GM19324 (cell line): ENCODE results near the gene BTBD7.
"Not testable (repeated sequence)": the region's sequence is repeated elsewhere in the genome, so short reads cannot be mapped to it uniquely, and the experiment has no call there.

ENCODE experiments used
- ATAC-seq: cut with Tn5 transposase; IDR thresholded peaks from one replicate; pipeline ENCODE4 v1.9.1; 2021; ENCODE audit warnings: mild to moderate bottlenecking, moderate library complexity; ENCODE audit not compliant: unreplicated experiment, low FRiP score

Gene BTBD7, protein sequence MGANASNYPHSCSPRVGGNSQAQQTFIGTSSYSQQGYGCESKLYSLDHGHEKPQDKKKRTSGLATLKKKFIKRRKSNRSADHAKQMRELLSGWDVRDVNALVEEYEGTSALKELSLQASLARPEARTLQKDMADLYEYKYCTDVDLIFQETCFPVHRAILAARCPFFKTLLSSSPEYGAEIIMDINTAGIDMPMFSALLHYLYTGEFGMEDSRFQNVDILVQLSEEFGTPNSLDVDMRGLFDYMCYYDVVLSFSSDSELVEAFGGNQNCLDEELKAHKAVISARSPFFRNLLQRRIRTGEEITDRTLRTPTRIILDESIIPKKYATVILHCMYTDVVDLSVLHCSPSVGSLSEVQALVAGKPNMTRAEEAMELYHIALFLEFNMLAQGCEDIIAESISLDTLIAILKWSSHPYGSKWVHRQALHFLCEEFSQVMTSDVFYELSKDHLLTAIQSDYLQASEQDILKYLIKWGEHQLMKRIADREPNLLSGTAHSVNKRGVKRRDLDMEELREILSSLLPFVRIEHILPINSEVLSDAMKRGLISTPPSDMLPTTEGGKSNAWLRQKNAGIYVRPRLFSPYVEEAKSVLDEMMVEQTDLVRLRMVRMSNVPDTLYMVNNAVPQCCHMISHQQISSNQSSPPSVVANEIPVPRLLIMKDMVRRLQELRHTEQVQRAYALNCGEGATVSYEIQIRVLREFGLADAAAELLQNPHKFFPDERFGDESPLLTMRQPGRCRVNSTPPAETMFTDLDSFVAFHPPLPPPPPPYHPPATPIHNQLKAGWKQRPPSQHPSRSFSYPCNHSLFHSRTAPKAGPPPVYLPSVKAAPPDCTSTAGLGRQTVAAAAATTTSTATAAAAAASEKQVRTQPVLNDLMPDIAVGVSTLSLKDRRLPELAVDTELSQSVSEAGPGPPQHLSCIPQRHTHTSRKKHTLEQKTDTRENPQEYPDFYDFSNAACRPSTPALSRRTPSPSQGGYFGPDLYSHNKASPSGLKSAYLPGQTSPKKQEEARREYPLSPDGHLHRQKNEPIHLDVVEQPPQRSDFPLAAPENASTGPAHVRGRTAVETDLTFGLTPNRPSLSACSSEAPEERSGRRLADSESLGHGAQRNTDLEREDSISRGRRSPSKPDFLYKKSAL

DNA sequence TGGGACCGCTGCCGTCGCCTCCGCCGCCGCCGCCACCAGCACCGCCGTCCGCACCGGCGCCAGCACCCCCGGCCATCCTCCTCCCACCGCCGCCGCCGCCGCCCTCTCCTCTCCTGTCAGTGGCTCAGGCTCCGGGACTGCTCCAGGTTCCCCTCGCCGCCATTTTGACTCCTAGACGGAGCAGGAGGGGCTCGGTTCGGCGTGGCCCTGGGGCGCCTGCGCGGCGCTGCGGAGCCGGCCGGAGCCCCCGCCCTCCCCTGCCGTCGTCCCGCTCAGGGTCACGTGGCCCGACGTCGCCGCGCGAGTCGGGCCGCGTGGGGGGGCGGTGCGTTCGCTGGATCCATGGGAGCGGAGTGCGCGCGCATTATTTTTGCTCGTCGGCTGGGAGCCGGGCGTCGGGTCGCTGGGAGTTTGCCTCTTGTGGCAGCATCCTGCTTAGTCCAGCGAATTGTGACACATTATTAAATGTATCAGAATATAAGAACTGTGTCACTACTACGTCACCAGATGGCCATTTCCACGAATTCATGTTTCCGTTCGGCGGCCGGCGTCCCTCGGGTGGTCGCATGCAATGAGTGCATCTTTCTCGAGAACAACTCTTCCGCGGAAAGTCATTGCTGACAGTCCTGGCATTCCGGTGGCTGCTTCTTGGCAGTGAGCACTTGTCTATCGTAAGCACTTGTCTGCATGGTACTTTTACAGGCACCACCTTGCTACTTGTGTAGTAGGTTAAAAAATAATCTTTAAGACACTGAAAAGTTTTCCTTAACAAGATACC lies at the start of gene BTBD7:
TSS of gene BTBD7 (minus strand) at position 184 of the 778 bp plus-strand sequence. CDS start 36,985 bp downstream, outside the sequence.
- peak; percentile 81 for ATAC-seq

DNA sequence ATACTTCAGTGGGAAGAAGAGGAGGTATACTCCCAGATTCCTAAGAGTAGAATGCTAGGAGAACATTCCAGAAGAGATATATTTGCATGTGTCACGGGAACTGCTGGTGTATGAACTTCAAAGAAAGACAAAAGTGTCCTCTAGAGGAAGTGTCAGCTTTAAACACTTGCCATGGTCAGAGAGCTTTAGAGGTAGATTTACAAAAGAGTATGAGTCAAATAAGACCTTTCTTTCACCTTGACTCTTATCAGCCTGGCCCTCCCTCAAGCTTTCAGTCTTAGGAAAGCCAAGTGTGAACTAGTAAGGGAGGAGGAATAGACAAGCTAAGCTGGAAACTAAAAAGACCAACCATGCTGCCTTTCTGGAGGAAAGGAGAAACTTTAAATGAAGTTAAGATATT lies 48.8 kb upstream of the BTBD7 start:
- ATAC-seq, result no peak

DNA sequence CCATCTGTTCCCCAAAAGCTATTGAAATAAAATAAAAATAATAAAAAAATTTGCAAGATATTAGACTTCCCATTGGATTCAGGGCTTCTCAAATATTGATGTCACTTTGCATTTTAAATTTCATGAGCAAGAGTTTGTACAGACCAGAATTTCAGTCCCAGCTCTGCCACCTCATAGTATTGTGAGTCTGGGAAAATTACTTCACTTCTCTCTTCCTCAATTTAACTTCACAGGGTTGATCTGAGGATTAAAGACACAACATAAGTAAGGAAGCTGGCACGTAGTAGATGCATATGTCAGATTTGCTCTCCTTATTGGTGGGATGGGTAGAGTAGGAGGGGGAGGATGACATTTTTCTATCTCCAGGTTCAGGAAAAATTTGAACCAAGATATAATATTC lies 47.0 kb upstream of the BTBD7 start:
- no peak for ATAC-seq

DNA sequence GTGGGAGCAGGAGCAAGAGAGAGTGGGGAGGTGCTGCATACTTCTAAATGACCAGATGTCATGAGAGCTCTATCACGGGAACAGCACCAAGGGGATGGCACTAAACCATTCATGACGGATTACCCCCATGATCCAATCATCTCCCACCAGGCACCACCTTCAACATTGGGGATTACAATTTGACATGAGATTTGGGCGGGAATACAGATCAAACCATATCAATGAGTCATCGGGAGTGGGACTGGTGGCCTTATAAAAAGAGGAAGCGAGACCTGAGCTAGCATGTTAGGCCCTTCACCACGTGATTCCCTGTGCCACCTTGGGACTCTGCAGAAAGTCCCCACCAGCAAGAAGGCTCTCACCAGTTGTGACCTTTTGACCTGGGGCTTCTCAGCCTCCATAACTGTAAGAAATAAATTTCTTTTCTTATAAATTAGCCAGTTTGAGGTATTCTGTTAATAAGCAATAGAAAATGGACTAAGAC lies 42.9 kb upstream of the BTBD7 start:
- ATAC-seq, result peak; percentile 96

DNA sequence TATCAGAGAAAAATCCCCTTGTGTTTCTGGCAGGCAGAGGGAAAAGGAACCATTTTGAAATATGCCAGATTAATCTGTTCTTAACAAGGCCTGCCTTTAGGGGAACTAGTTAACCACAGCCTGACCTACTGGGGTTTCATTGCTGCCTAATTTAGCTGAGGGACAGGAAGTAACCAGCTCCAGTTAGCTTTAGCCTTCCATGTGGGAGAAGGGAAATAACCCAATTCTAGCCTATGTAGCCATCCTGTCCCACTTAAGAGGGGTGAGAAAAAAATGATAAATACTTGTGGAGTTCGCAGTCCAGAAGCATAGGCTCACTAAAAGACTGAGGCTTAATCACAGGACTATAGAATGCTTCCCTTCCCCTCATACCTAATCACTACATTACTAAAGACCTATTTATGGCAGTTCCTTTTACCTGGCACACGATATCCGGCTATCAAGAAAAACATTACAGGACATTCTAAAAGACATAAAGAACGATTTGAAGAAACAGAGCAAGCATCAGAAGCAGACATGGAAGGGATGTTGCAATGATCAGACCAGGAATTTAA lies 37.0 kb upstream of the BTBD7 start:
- peak; percentile 76 for ATAC-seq

DNA sequence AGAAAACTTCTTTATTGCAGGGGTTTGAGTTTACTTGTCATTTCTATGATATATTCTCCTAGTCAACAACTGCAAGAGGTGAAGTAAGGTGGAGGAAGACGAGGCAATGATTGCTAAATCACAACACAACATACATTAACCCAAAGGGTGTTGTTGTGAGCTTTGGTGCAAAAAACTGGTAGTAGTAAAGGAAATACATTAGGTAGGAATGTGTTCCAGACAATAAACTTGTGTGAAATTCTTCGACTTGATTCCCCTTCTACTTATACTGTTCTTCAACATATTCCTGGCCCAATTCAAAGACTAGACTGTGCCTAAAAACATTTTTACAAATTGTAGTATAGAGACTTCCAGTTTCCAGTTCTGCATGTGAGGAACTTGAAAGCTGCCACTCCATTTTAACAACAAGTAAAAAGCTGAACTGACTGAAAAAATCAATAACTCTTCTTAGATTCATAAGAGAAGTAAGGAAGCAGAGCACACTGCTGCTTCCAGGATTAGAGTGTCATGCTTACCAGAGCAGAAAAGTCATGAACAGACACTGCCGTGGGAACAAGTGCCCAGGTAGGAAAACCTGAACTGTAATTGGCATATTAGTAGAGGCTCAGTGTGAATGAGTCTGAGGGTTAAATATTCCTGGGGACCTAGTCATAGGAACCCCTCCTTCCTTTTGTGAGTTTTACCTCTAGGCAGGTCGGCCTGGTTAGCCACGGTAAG lies 36.3 kb upstream of the BTBD7 start:
- ATAC-seq, result peak; percentile 43

DNA sequence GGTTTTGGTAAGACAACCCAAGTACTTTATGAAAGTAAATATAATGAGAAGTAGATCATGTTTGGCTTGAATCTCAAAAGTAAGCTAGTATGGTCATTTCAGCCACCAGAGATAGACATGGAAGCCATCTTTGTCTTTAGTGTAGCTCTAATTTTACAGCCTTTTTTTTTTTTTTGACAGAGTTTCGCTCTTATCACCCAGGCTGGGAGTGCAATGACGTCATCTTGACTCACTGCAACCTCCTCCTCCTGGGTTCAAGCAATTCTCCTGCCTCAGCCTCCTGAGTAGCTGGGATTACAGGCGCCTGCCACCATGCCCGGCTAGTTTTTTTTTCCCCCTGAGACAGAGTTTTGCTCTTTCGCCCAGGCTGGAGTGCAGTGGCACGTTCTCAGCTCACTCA lies 22.0 kb upstream of the BTBD7 start:
- not testable (repeated sequence) for ATAC-seq

DNA sequence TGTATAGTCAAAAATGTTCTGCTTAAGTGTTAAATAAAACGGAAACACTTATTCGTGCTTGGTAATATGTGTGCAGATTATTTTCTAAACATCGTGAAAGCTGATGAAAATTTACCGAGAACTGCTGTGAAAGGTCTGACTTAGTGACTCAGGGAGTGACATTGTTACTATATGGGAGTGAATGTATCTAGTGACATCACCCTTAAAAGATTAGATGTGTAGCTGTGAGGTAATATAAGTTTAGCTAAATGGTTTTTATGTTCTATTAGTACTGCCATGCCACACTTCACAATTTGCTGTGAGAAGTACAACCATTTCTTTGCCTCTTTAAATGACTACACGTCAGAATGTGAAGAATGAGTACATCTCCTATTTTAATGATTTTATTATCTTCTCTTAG lies 15.5 kb upstream of the BTBD7 start:
- ATAC-seq, result no peak

DNA sequence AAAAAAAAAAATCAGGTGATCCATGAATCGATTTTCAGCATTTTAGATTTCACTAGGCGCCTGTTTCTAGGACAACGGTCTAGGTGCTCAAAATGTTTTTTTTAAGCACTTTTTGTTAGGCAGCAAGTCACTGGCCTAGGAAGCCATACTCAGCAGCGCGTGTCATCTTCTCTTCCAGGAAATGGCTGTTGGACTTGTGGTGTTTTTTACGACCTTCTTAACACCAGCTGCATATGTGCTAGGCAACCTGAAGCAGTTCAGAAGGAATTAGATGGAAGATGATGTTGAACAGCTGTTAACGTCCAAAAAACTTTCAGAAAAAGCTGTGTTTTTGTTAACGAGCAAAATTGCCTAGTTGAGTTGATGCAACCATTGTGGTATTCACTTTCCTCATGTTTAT lies 15.0 kb upstream of the BTBD7 start:
- no peak for ATAC-seq

DNA sequence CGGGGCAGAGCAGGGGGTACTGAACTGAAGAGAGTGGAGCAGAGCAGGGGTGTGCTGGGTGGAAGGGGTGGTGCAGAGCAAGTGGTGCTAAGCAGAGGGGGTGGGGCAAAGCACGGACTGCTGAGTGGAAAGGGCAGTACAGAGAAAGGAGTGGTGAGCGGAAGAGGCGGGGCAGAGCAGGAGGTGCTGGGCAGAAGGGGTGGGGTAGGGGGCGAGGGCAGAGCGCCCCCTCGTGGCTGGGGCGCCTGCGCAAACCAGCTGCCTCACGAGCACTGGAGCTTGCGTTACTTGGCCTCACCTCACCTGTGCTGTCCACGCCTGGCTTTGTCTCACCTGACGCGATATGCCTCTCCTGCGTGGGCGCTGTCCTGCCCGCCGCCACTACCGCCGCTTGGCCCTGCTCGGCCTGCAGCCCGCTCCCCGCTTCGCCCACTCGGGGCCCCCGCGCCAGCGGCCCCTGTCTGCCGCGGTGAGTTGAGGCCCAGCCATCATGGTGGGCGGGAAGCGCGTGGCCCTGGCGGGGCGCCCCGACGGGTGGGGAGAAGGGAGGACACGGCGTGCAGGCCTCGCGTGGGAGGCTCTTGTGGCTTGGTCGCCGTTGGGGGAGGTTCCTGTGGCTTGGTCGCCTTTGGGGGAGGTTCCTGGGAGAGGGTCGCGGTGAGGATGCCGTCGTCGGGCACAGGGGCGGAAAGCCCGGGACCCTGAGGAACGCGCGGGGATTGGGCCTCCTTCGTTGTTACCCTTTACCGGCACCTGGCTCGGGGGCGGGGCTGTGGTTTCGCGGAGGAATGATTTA lies 14.3 kb upstream of the BTBD7 start, which contains the start of gene COX8C:
TSS of gene COX8C (plus strand) at position 257 of the 796 bp plus-strand sequence. CDS start at position 344, 87 bp downstream.
- ATAC-seq, result no peak

DNA sequence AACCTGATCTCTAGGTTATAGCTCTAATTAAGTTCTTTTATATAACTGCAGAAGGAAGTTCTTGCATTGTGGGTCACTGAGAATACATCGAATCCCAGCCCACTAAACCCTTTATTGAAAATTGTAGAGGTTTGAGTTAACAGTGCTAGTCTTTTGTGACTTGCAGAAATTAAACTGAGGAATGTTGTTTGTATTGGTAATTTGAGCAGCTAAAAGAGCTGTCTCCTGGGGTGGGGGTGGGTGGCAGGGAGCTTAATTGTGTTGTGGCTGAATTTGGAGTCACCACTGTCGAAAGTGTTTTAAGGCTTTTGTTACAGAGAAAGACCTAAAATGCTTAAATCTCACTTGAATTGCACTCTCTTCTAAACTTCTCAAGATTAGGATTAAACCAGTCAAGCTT lies 11.0 kb upstream of the BTBD7 start:
- no peak for ATAC-seq

DNA sequence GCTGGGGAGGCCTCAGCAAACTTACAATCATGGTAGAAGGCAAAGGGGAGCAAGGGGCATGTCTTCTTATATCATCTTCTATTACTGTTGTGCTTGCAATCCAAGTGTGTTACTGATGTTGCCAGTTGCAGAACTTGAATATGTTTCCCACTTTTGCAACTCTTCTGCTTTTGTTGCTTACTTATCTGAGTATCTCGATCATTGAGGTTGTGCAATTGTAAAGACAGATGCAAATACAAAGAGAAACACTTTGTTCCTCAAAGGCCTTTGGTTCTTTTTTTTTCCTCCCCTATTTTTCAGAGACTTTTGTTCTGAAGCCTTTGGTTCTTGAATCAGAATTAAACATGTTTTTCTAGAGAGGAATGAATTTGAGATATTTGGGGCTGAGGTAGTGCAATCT lies 10.4 kb upstream of the BTBD7 start:
- ATAC-seq, result no peak

DNA sequence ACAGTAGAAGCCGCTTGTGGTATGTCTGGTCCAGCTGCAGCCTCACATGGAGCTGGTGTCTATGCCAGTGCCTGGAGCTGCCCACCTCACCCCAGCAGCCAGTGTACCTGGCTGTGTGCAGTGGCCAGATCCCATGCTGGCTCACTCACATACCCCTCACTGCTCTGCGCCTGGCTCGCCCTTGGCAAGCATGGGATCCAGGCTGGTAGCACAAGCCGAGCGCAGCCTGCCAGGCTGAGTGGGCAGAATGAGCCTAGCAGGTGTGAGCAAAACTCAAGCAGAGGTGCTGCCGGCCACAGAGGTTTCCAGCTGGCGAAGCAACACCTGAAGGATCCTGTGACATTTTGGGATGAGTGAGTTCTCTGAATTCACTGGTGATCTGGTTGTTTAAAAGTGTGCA lies 5.0 kb upstream of the BTBD7 start:
- ATAC-seq, result no peak

DNA sequence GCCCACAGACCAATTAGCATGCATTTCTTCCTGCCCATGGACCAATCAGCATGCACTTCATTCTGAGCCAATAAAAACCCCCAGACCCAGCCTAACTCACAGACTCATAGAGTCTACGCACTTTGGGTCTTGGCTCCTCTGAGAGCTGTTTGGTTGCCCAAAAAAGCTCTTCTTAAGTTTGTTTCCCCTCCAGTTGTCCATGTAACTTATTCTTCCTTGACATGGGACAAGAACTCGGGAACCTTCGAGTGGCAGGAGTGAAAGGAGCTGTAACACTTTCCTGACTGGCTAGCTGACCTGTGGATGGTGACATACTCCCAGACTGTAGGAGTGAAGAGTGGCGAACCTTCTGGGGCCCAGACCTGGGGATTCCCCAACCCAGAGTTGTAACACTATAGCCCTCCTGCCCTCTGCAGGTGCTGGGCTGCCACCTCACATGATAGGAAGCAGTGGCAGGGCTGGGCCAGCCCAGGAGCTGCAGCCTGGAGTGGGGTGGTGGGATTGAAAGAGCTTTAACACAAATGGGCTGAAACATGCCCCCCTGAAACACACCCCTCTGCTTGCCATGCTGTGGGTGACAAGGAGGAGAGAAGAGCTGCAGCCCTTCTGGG lies 4.4 kb upstream of the BTBD7 start:
- no peak for ATAC-seq

DNA sequence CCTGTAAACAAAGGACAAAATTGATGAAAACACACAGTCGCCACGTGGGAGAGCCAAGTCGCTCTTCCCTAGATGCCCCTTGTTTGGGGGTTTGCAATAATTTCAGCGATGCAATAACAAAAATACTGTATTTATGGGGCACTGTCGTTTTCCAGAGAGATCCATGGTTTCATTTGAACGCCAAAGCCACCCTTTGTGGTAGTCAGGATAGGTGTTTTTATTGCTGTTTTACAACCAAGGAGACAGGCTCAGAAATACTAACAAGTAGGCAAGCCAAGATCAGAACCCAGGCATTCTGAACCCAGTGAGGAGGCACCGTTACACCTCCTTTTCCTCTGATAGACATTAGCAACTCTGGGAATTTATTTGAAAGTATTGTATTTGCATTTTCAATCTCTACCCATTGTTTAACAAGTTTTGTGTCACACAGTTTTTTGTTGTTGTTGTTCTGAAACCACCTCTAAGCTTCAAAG lies 831 bp upstream of the BTBD7 start:
- no peak for ATAC-seq

DNA sequence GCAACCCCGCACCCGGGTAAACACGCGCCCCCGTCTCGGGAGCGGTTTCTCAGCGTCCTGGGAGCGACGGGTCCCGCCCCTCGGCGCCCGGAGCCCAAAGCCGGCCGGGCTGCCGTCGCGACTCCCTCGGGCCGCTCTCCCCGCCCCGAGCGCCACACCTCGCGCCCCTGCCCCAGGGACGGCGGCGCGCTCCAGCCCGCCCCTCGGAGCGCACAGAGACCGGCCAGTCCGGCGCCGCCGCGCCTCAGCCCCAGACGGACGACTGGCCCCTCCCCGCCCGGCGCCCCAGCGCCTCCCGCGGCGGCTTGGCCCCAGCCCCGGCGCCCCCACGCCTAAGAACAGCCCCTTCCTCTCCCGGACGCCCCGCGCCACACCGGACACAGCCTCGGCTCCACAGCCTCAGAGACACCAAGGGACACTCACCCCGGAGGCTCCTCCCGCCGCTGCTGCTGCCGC lies 411 bp downstream of the BTBD7 start:
- ATAC-seq, result peak; percentile 68

DNA sequence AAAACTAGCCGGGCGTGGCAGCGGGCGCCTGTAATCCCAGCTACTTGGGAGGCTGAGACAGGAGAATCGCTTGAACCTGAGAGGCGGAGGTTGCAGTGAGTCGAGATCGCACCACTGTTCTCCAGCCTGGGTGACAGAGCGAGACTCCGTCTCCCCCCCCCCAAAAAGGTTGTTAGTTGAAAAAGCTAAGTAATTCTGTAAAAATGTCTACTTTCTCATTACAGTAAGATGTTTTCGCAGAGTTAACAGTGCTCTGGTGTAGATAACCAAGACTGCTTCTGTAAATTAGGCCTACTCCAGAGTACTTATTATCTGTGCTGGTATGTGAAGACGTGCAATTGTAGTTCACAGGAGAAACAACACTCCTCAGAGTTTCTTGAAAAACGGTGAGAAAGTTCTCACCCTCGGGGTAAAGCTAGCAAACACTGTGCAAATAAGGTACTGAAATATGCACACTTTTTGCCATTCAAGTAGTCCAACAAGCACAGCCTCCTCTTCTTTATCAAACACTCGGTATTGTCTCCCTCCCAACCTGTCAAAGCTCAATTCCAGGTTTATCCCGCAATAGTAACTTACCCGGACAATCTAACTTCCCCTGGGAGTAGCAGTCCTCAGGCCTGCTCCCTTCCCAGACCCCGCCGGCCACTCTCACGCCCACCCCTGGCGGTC lies 974 bp downstream of the BTBD7 start:
- ATAC-seq, result peak; percentile 2
